D721Med (cell line): ENCODE measurements around the gene SEC16A.

ENCODE experiments used
- DNase-seq: peaks from one replicate; pipeline ENCODE4 v3.0.0; 2011; ENCODE audit warnings: low spot score; ENCODE audit not compliant: insufficient read length
- FAIRE-seq: peaks from 2 replicates; lab custom pipeline; 2011; peaks lifted over from hg19 to GRCh38; lab: Jason Lieb, UNC
- TF ChIP-seq, protein P1 (sequence below): IDR thresholded peaks from 2 replicates; pipeline ENCODE4 v1.5.1; 2012; ENCODE audit warnings: mild to moderate bottlenecking, control low read depth; ENCODE audit not compliant: insufficient read depth; ENCODE audit errors: missing control alignments

The SEC16A gene

DNA sequence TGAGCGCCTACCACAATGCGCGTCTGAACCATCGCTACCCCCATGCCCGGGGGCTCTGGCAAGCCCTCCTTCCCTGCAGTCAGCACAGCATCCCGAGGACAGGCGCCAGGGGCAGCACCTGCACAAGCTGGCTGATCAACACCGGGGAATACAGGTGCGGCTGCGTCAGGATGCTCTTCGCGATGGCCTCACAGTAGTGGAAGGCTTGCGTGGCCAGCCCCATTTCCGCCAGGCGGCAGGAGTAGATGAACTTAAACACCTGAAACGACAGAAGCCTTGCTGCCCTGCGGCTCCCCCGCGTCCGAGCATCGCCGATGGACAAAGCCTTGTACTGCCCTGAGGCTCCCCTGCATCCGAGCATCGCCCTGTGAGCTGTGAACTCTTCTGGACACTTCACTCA, 25.5 kb downstream of the SEC16A start:
- TF ChIP-seq, protein P1, sequence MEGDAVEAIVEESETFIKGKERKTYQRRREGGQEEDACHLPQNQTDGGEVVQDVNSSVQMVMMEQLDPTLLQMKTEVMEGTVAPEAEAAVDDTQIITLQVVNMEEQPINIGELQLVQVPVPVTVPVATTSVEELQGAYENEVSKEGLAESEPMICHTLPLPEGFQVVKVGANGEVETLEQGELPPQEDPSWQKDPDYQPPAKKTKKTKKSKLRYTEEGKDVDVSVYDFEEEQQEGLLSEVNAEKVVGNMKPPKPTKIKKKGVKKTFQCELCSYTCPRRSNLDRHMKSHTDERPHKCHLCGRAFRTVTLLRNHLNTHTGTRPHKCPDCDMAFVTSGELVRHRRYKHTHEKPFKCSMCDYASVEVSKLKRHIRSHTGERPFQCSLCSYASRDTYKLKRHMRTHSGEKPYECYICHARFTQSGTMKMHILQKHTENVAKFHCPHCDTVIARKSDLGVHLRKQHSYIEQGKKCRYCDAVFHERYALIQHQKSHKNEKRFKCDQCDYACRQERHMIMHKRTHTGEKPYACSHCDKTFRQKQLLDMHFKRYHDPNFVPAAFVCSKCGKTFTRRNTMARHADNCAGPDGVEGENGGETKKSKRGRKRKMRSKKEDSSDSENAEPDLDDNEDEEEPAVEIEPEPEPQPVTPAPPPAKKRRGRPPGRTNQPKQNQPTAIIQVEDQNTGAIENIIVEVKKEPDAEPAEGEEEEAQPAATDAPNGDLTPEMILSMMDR: no peak
- no peak for FAIRE-seq
- DNase-seq: no peak

GRCh38 chr9:136456258-136456657, 26.6 kb downstream of the SEC16A start:
- no peak for FAIRE-seq
- DNase-seq: no peak
- TF ChIP-seq, protein P1: no peak

GRCh38 chr9:136455043-136456002, 27.5 kb downstream of the SEC16A start:
- DNase-seq (no peak), FAIRE-seq (no peak)
- TF ChIP-seq, protein P1: no peak

- no peak for DNase-seq
- TF ChIP-seq, protein P1: no peak
- FAIRE-seq: no peak
Measured at GRCh38 chr9:136454026-136454796, 28.6 kb downstream of the SEC16A start.

DNA sequence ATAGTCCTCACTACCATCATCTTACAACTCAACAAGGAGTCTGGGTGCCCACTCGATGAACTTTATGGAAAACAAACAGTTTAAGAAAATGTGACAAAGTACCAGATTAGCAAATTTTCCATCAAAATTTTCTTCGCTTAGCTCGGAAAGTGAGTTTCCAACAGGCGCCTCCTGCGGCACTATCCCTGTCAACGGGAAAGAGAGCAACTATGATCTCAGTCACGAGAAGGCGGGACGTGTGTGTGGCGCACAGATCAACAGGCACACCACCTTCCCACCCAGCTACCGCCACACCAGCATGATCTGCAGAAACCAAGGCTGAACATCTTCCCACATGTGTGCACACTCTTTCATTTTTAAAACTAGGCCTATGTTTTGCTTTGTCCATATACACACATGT, 29.5 kb downstream of the SEC16A start:
- FAIRE-seq: no peak
- TF ChIP-seq, protein P1: no peak
- no peak for DNase-seq

- TF ChIP-seq, protein P1: no peak
- DNase-seq (no peak), FAIRE-seq (no peak)
Measured at GRCh38 chr9:136451221-136451877, 31.5 kb downstream of the SEC16A start.
